ENCODE results near the gene SPATA32. TPM values are rescaled to one million over a fixed set of nuclear protein-coding genes. Genes with fewer than 3 reads are reported as not detected.

SPATA32 gene
- polyA plus RNA-seq, 2 donors, result not detected

- no peaks in the 10 kb centered on the region for H3K9me3 ChIP-seq (ENCODE audit: control insufficient read depth in 2 of 2, insufficient read depth in 1 of 2, low read depth in 1 of 2, low read length in 1 of 2)
- no peak overlapping the region for H3K4me3 ChIP-seq (ENCODE audit: low read depth in 1 of 2, low read length in 2 of 2)
- 48 to 50% methylated on average over 10 of the region's 10 CpGs for WGBS, 2 donors
- peak overlapping the region; percentile 47 to 70 for H3K27ac ChIP-seq (ENCODE audit: low read depth in 2 of 2, low read length in 1 of 2)
- no peaks in the 10 kb centered on the region for H3K27me3 ChIP-seq (ENCODE audit: control insufficient read depth in 1 of 2, insufficient read depth in 2 of 2, low read length in 2 of 2)
- peaks cover 11 to 45% of the 10 kb centered on the region in 2 donors for H3K4me1 ChIP-seq (ENCODE audit: control insufficient read depth in 2 of 2, insufficient read depth in 2 of 2, low read length in 1 of 2)
- H3K36me3 ChIP-seq (ENCODE audit: control insufficient read depth in 2 of 2, insufficient read depth in 2 of 2, low read length in 1 of 2), result peaks cover 4 to 42% of the 10 kb centered on the region in 2 donors
Measured at GRCh38 chr17:45287526-45288500, 25.9 kb upstream of the SPATA32 start.

DNA sequence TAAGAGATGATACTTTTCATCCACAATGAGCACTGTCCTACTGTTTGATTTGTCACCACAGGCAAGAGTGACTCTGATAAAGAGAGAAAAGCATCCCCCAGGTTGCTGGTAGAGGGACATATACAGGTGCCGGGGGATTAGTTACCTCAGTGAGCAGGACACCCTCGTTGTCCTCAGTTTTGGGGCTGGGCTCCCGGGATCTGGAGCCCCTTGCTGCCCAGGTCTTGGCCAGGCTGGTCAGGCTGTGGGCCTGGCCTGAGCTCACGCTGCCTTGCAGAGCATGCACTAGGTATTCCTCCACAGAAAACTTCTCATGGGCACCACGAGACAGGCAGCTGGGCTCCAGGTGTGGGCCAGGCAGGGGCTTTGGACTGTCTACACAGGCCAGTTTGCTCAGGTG, 24.4 kb upstream of the SPATA32 start:
- Histone ChIP-seq H3K4me3 (ENCODE audit: low read depth in 1 of 2, low read length in 2 of 2) (no peak overlapping the region), H3K4me1 (ENCODE audit: control insufficient read depth in 2 of 2, insufficient read depth in 2 of 2, low read length in 1 of 2) (peaks cover 9 to 40% of the 10 kb centered on the region in 2 donors), H3K9me3 (ENCODE audit: control insufficient read depth in 2 of 2, insufficient read depth in 1 of 2, low read depth in 1 of 2, low read length in 1 of 2) (no peaks in the 10 kb centered on the region), H3K27ac (ENCODE audit: low read depth in 2 of 2, low read length in 1 of 2) (no peak overlapping the region), H3K27me3 (ENCODE audit: control insufficient read depth in 1 of 2, insufficient read depth in 2 of 2, low read length in 2 of 2) (no peaks in the 10 kb centered on the region), H3K36me3 (ENCODE audit: control insufficient read depth in 2 of 2, insufficient read depth in 2 of 2, low read length in 1 of 2) (peaks cover 4 to 46% of the 10 kb centered on the region in 2 donors)
- 82 to 89% methylated on average over 5 of the region's 5 CpGs for WGBS, 2 donors

DNA sequence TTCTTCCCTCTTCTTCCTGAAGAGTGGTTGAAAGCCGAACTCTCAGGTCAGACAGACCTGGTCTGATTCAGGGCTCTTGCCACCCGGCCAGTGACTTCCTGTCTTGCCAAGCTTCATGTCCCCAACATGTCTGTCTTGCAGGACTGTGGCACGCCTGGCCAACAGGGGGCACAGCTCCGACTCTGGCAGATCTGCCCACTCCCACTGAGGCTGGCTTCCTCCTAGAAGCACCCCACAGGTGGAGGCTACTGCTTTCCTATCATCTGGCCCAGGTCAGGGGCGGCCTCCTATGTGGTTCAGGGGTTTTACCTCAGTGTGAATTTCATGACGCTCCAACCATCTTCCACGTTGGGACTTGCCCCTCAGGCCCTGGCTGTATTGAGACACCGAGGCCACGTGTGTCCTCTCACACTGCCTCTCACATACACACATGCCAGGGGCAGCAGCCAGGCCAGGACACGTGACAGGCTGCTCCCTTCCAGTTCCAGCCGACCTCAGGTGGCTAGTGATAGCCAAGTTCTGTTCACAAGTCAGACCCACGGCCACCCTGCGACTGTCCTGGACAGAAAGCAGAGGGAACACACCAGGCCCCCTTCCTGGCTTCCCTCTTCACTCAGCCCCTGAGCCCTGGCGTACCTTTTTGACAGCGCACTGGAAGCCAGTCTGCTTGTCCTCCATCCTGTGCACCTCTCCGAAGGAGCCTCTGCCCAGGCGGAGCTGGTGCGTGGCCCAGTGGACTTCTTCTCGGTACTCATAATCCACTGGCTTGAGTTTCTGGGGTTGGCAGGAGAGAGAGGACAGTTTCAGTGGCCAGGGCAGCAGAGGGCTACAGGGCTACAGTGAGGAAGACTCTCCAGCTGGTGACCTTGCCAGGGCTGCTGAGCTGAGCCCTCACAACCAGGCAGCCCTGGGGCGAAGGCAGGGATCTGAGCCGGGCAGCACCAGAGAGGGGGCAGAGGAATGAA, 22.6 kb upstream of the SPATA32 start:
- Histone ChIP-seq H3K4me3 (ENCODE audit: low read depth in 1 of 2, low read length in 2 of 2) (no peak overlapping the region), H3K27ac (ENCODE audit: low read depth in 2 of 2, low read length in 1 of 2) (peak overlapping the region in 1 of 2 donors; percentile 73), H3K27me3 (ENCODE audit: control insufficient read depth in 1 of 2, insufficient read depth in 2 of 2, low read length in 2 of 2) (no peaks in the 10 kb centered on the region), H3K9me3 (ENCODE audit: control insufficient read depth in 2 of 2, insufficient read depth in 1 of 2, low read depth in 1 of 2, low read length in 1 of 2) (no peaks in the 10 kb centered on the region), H3K36me3 (ENCODE audit: control insufficient read depth in 2 of 2, insufficient read depth in 2 of 2, low read length in 1 of 2) (peaks cover 4 to 51% of the 10 kb centered on the region in 2 donors), H3K4me1 (ENCODE audit: control insufficient read depth in 2 of 2, insufficient read depth in 2 of 2, low read length in 1 of 2) (peaks cover 0 to 26% of the 10 kb centered on the region in 2 donors)
- WGBS, 2 donors, result 59 to 74% methylated on average over 21 of the region's 21 CpGs

GRCh38 chr17:45283711-45284110, 21.8 kb upstream of the SPATA32 start:
- 91 to 96% methylated on average over 9 to 10 of the region's 10 CpGs for WGBS, 2 donors
- H3K27ac ChIP-seq (ENCODE audit: low read depth in 2 of 2, low read length in 1 of 2), result peak overlapping the region in 1 of 2 donors; percentile 73
- no peaks in the 10 kb centered on the region for H3K27me3 ChIP-seq (ENCODE audit: control insufficient read depth in 1 of 2, insufficient read depth in 2 of 2, low read length in 2 of 2)
- H3K36me3 ChIP-seq (ENCODE audit: control insufficient read depth in 2 of 2, insufficient read depth in 2 of 2, low read length in 1 of 2), result peaks cover 4 to 49% of the 10 kb centered on the region in 2 donors
- peaks cover 0 to 20% of the 10 kb centered on the region in 2 donors for H3K4me1 ChIP-seq (ENCODE audit: control insufficient read depth in 2 of 2, insufficient read depth in 2 of 2, low read length in 1 of 2)
- no peaks in the 10 kb centered on the region for H3K9me3 ChIP-seq (ENCODE audit: control insufficient read depth in 2 of 2, insufficient read depth in 1 of 2, low read depth in 1 of 2, low read length in 1 of 2)
- H3K4me3 ChIP-seq (ENCODE audit: low read depth in 1 of 2, low read length in 2 of 2), result no peak overlapping the region

GRCh38 chr17:45282683-45283644, 21.1 kb upstream of the SPATA32 start:
- H3K4me1 ChIP-seq (ENCODE audit: control insufficient read depth in 2 of 2, insufficient read depth in 2 of 2, low read length in 1 of 2), result peaks cover 0 to 16% of the 10 kb centered on the region in 2 donors

GRCh38 chr17:45279898-45280297, 18.0 kb upstream of the SPATA32 start:
- H3K27ac ChIP-seq (ENCODE audit: low read depth in 2 of 2, low read length in 1 of 2), result no peak overlapping the region
- H3K9me3 ChIP-seq (ENCODE audit: control insufficient read depth in 2 of 2, insufficient read depth in 1 of 2, low read depth in 1 of 2, low read length in 1 of 2), result no peaks in the 10 kb centered on the region
- H3K4me1 ChIP-seq (ENCODE audit: control insufficient read depth in 2 of 2, insufficient read depth in 2 of 2, low read length in 1 of 2), result peaks cover 0 to 10% of the 10 kb centered on the region in 2 donors
- 66 to 75% methylated on average over 3 of the region's 3 CpGs for whole genome bisulfite sequencing, 2 donors
- H3K36me3 ChIP-seq (ENCODE audit: control insufficient read depth in 2 of 2, insufficient read depth in 2 of 2, low read length in 1 of 2), result peaks cover 4 to 28% of the 10 kb centered on the region in 2 donors
- H3K4me3 ChIP-seq (ENCODE audit: low read depth in 1 of 2, low read length in 2 of 2), result no peak overlapping the region
- H3K27me3 ChIP-seq (ENCODE audit: control insufficient read depth in 1 of 2, insufficient read depth in 2 of 2, low read length in 2 of 2), result no peaks in the 10 kb centered on the region

More at GRCh38 chr17:45282683-45283644, 21.1 kb upstream of the SPATA32 start:
- WGBS, 2 donors, result 62% methylated on average over 21 of the region's 21 CpGs
- peak overlapping the region; percentile 22 to 73 for H3K27ac ChIP-seq (ENCODE audit: low read depth in 2 of 2, low read length in 1 of 2)
- peaks cover 4 to 48% of the 10 kb centered on the region in 2 donors for H3K36me3 ChIP-seq (ENCODE audit: control insufficient read depth in 2 of 2, insufficient read depth in 2 of 2, low read length in 1 of 2)
- no peaks in the 10 kb centered on the region for H3K9me3 ChIP-seq (ENCODE audit: control insufficient read depth in 2 of 2, insufficient read depth in 1 of 2, low read depth in 1 of 2, low read length in 1 of 2)
- no peak overlapping the region for H3K4me3 ChIP-seq (ENCODE audit: low read depth in 1 of 2, low read length in 2 of 2)
- no peaks in the 10 kb centered on the region for H3K27me3 ChIP-seq (ENCODE audit: control insufficient read depth in 1 of 2, insufficient read depth in 2 of 2, low read length in 2 of 2)

DNA sequence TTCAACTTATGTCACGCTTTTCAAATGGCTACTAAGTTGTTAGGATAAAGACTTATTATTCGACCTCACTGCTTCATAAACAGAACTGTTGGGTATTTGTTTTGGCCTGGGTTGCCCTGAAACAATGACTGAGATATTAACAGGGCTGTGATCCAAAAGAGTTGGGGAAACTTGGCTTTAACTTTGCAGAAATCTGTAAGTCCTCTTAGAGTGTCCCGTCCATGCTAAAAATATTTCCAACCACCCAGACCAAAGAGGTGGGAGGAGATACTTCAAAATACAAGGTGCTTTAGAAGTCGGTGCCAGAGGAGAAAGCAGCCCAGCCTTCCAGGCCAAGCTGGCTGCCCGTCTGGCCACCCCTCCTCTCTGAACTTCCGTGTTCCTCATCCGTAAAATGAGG, 16.1 kb upstream of the SPATA32 start:
- H3K36me3 ChIP-seq (ENCODE audit: control insufficient read depth in 2 of 2, insufficient read depth in 2 of 2, low read length in 1 of 2), result peaks cover 14 to 27% of the 10 kb centered on the region in 2 donors
- peak overlapping the region; percentile 1 to 24 for H3K27ac ChIP-seq (ENCODE audit: low read depth in 2 of 2, low read length in 1 of 2)
- WGBS, 2 donors, result 19 to 35% methylated on average over 7 of the region's 7 CpGs
- H3K4me1 ChIP-seq (ENCODE audit: control insufficient read depth in 2 of 2, insufficient read depth in 2 of 2, low read length in 1 of 2), result peaks cover 0 to 2% of the 10 kb centered on the region in 2 donors
- no peak overlapping the region for H3K4me3 ChIP-seq (ENCODE audit: low read depth in 1 of 2, low read length in 2 of 2)
- no peaks in the 10 kb centered on the region for H3K27me3 ChIP-seq (ENCODE audit: control insufficient read depth in 1 of 2, insufficient read depth in 2 of 2, low read length in 2 of 2)
- H3K9me3 ChIP-seq (ENCODE audit: control insufficient read depth in 2 of 2, insufficient read depth in 1 of 2, low read depth in 1 of 2, low read length in 1 of 2), result no peaks in the 10 kb centered on the region

DNA sequence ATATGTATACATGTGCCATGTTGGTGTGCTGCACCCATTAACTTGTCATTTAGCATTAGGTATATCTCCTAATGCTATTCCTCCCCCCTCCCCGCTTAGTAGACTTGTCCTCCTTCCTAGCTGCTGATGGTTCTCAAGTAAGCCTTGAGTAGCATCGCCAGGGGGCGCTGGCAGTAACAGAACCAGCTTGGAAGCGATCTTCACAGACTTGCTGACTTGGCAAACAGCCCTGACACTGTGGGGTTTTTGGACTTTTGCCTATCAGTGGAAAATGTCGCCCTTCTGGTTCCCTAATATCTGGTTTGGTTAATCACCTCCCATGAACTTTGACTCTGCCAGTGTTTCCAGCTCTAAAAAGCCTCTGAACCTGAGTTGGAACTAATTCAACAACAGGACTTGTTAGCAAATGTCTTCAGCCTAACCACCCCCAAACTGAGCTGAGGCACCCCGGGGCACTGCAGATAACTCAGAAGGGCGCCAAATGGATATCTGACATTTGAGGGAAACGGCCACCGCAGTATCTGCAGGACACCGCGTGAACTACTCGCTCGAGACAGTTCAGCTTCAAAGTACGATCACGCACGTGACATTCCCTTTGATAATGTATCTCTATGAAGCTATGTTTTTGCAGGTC, 15.4 kb upstream of the SPATA32 start:
- H3K36me3 ChIP-seq (ENCODE audit: control insufficient read depth in 2 of 2, insufficient read depth in 2 of 2, low read length in 1 of 2), result peaks cover 15 to 23% of the 10 kb centered on the region in 2 donors
- H3K4me1 ChIP-seq (ENCODE audit: control insufficient read depth in 2 of 2, insufficient read depth in 2 of 2, low read length in 1 of 2), result no peaks in the 10 kb centered on the region
- WGBS, 2 donors, result 18 to 34% methylated on average over 16 of the region's 16 CpGs
- H3K4me3 ChIP-seq (ENCODE audit: low read depth in 1 of 2, low read length in 2 of 2), result no peak overlapping the region
- no peaks in the 10 kb centered on the region for H3K9me3 ChIP-seq (ENCODE audit: control insufficient read depth in 2 of 2, insufficient read depth in 1 of 2, low read depth in 1 of 2, low read length in 1 of 2)
- H3K27ac ChIP-seq (ENCODE audit: low read depth in 2 of 2, low read length in 1 of 2), result peak overlapping the region; percentile 40 to 71
- no peaks in the 10 kb centered on the region for H3K27me3 ChIP-seq (ENCODE audit: control insufficient read depth in 1 of 2, insufficient read depth in 2 of 2, low read length in 2 of 2)
